Body of pancreas (tissue), 4 donors: ENCODE measurements around the gene PRRC2C. TPM values are rescaled to one million over a fixed set of nuclear protein-coding genes. Genes with fewer than 3 reads are reported as not detected.

Experiments
- ATAC-seq: fragments of 150-250 bp; one replicate; pipeline ENCODE4 v1.9.1; 2016
- DNase-seq, 4 donors: peaks; one replicate each; pipeline ENCODE4 v3.0.0-alpha.2; 2019
- H3K27ac ChIP-seq, 4 donors: fragments of 200-600 bp; sonication (generic); 1 replicate in 3 of 4; 2 replicates in 1 of 4; pipeline versions ENCODE4 v1.5.1 to v1.6.1; 2016 to 2019; ENCODE audit warnings: mild to moderate bottlenecking in 1 of 4, mixed read lengths in 1 of 4, moderate library complexity in 1 of 4
- H3K27me3 ChIP-seq, 2 donors: fragments of 200-600 bp; sonication (generic); one replicate each; pipeline ENCODE4 v1.6.0; 2016; ENCODE audit warnings: mild to moderate bottlenecking in 1 of 2
- H3K36me3 ChIP-seq, 2 donors: fragments of 200-600 bp; sonication (generic); replicated peaks in 1 of 2; 2 replicates each; pipeline ENCODE4 v1.5.1; 2016; ENCODE audit warnings: low read depth in 2 of 2; ENCODE audit not compliant: insufficient read depth in 1 of 2
- H3K4me1 ChIP-seq: fragments of 200-600 bp; sonication (generic); one replicate; pipeline ENCODE4 v1.6.0; 2016
- H3K4me3 ChIP-seq, 2 donors: fragments of 200-600 bp; sonication (generic); 1 replicate in 1 of 2; 2 replicates in 1 of 2; pipeline ENCODE4 v1.5.1; 2016 to 2019
- H3K9me3 ChIP-seq, 3 donors: fragments of 200-600 bp; sonication (generic); 1 replicate in 2 of 3; 2 replicates in 1 of 3; pipeline ENCODE4 v1.5.1; 2016
- POLR2A ChIP-seq, 3 donors: fragments of 450-650 bp; IDR thresholded peaks; one replicate each; pipeline ENCODE4 v1.6.1; 2016; ENCODE audit warnings: antibody characterized with exemption in 3 of 3, mild to moderate bottlenecking in 2 of 3
- WGBS, 2 donors: methylation state at CpG; one replicate each; pipeline ENCODE4 v1.1.5; 2017; 5-methylcytosine and 5-hydroxymethylcytosine counted together
- intact Hi-C: fragments of 100-400 bp; cut with DNase I; formaldehyde crosslinking; loops from one replicate; pipeline ENCODE4 v1.15.1; 2023
- total RNA-seq, 2 donors: library from RNA; depleted of rRNA; stranded (reverse); fragments of >200 nt; gene quantifications; one replicate each; pipeline ENCODE4 v1.1.0, GENCODE V29; 2016
- TF ChIP-seq, protein P1 (sequence below), 7 experiments: fragments of 450-650 bp in 4 of 7; fragments of 200-600 bp in 3 of 7; sonication (generic) in 3 of 7; IDR thresholded peaks; one replicate each; pipeline ENCODE4 v1.5.1; 2016 to 2019; ENCODE audit warnings: antibody characterized with exemption in 7 of 7

PRRC2C gene
- total RNA-seq, 2 donors from 2014 or later: 40.2 to 53.1 TPM

DNA sequence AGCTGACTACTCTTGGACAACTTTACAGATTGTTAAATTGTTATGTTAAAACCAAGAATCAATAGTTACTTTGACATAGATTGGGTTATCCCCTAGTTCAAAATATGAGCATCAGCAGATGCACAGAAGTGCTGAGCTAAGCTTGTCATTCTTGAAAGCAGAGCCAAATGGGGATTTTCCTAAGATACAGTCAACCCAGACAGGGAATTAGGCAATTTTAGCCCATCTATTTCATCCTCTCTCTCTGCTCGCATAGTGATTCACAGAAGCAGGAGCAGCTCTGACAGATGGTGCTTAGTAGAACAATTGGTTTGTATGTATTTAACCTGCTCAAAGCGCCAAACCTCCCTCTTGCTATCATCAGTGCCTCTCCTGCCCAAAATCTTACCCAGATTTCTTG lies 27.9 kb upstream of the PRRC2C start:
- H3K27ac ChIP-seq: no peak overlapping the region
- no peaks in the 10 kb centered on the region for H3K4me1 ChIP-seq
- intact Hi-C loops: no loop called here
- DNase-seq: no peak
- H3K27me3 ChIP-seq: no peaks in the 10 kb centered on the region
- no peaks in the 10 kb centered on the region for H3K36me3 ChIP-seq
- WGBS, 2 donors: 58 to 70% methylated on average over 2 of the region's 2 CpGs
- no peak for ATAC-seq
- TF ChIP-seq, protein P1, sequence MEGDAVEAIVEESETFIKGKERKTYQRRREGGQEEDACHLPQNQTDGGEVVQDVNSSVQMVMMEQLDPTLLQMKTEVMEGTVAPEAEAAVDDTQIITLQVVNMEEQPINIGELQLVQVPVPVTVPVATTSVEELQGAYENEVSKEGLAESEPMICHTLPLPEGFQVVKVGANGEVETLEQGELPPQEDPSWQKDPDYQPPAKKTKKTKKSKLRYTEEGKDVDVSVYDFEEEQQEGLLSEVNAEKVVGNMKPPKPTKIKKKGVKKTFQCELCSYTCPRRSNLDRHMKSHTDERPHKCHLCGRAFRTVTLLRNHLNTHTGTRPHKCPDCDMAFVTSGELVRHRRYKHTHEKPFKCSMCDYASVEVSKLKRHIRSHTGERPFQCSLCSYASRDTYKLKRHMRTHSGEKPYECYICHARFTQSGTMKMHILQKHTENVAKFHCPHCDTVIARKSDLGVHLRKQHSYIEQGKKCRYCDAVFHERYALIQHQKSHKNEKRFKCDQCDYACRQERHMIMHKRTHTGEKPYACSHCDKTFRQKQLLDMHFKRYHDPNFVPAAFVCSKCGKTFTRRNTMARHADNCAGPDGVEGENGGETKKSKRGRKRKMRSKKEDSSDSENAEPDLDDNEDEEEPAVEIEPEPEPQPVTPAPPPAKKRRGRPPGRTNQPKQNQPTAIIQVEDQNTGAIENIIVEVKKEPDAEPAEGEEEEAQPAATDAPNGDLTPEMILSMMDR (IDR thresholded peaks at IDR 0.05): no peak
- no peak for TF ChIP-seq POLR2A (IDR thresholded peaks at IDR 0.05)
- H3K4me3 ChIP-seq: no peak overlapping the region
- no peaks in the 10 kb centered on the region for H3K9me3 ChIP-seq

DNA sequence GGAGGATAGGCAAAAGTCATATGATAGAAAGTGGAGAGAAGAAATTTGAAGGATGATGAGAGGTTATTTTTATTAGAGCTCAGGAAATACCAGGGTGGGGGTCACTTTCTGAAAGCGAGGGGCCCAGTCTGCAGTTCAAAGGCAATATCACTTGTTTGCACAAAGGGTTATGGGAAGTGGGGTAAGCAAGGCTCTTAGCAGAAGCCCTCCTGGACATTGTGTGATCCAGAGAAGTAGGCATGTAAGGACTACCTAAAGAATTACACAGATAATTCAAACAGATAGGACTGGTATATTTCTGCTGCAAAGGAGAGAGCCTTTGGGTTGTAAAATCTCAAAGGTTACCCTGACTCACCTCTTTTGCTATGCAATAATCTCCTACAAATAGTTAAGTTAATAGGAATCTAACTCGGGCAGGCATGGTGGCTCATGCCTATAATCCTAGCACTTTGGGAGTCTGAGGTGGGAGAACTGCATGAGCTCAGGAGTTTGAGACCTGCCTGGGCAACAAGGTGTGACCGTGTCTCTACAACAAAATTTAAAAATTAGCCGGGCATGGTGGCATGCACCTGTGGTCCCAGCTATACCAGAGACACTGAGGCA lies 25.2 kb upstream of the PRRC2C start:
- ATAC-seq (no peak), DNase-seq (no peak)
- H3K36me3 ChIP-seq: no peaks in the 10 kb centered on the region
- H3K27ac ChIP-seq: no peak overlapping the region
- TF ChIP-seq, protein P1 (IDR thresholded peaks at IDR 0.05): no peak
- no peak for TF ChIP-seq POLR2A (IDR thresholded peaks at IDR 0.05)
- no peaks in the 10 kb centered on the region for H3K9me3 ChIP-seq
- no peaks in the 10 kb centered on the region for H3K4me1 ChIP-seq
- H3K27me3 ChIP-seq: no peaks in the 10 kb centered on the region
- H3K4me3 ChIP-seq: no peak overlapping the region
- WGBS, 2 donors: 54 to 61% methylated on average over 4 of the region's 4 CpGs
- intact Hi-C loops: no loop called here

DNA sequence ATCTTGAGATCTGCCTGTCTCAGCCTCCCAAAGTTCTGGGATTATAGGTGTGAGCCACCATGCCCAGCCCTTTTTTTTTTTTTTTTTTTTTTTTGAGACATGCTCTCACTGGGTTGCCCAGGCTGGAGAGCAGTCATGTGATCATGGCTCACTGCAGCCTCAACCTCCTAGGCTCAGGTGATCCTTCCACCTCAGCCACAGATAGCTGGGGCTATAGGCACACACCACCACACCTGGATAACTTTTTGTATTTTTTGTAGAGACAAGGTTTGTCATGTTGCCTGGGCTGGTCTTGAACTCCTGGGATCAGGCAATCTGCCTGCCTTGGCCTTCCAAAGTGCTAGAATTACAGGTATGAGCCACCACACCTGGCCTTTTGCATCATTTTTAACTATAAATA lies 17.7 kb upstream of the PRRC2C start:
- no peak for ATAC-seq
- intact Hi-C loops: no loop called here
- Histone ChIP-seq H3K27me3 (no peaks in the 10 kb centered on the region), H3K36me3 (no peaks in the 10 kb centered on the region), H3K27ac (no peak overlapping the region), H3K9me3 (no peaks in the 10 kb centered on the region), H3K4me3 (no peak overlapping the region), H3K4me1 (no peaks in the 10 kb centered on the region)
- DNase-seq: no peak
- TF ChIP-seq, protein P1 (IDR thresholded peaks at IDR 0.05): no peak
- no peak for TF ChIP-seq POLR2A (IDR thresholded peaks at IDR 0.05)

DNA sequence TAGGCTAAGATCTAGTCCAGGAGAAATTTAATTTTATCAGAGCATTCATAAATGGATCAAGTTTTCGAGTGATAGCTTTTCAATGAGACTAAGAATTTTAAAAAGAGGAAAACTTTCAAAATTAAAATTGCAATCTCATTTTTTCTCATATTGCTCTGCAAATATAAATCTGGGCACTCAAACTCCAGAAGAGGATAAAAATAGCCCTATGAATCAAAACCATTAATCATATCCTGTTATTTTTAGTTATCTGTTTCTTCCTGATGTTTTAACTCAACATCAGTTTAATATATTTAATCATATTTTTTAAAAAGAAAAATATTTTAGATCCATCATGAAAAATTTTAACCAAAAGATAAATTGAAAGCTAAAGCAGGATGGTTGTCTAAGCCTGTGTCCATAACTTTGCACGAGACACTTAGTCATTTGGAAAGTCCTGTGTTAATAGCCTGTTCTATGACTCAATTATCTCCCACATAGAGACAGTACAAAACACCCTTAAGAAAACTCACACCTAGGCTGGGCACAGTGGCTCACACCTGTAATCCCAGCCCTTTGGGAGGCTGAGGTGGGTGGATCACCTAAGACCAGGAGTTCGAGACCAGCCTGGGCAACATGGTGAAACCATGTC lies 17.1 kb upstream of the PRRC2C start:
- intact Hi-C loops: no loop called here
- H3K27ac ChIP-seq: no peak overlapping the region
- ATAC-seq: no peak
- H3K4me3 ChIP-seq: no peak overlapping the region
- H3K27me3 ChIP-seq: no peaks in the 10 kb centered on the region
- 56 to 88% methylated on average over 3 of the region's 3 CpGs for WGBS, 2 donors
- no peaks in the 10 kb centered on the region for H3K36me3 ChIP-seq
- TF ChIP-seq POLR2A (IDR thresholded peaks at IDR 0.05): no peak
- TF ChIP-seq, protein P1 (IDR thresholded peaks at IDR 0.05): no peak
- no peaks in the 10 kb centered on the region for H3K9me3 ChIP-seq
- no peak for DNase-seq
- H3K4me1 ChIP-seq: no peaks in the 10 kb centered on the region

DNA sequence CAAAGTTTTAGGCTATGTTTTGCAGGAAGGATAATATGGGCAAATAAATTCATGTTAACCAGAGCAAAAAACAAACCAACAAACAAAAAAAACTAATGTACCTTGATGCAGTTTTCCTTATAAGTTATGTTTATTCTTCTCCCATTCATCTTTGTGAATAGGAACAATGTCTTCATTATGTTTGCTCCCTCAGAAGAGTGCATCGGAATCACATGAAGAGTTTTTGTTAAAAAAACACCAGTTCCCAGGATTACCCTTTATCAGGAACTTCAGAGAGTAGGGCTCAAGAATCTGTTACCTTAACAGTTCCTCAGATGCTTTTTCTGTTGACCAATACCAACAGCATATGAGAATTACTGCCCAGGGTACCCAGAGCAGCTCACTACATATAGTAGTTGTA lies 14.6 kb upstream of the PRRC2C start:
- intact Hi-C loops: no loop called here
- Histone ChIP-seq H3K4me3 (no peak overlapping the region), H3K36me3 (no peaks in the 10 kb centered on the region), H3K27ac (no peak overlapping the region), H3K27me3 (no peaks in the 10 kb centered on the region), H3K9me3 (no peaks in the 10 kb centered on the region), H3K4me1 (no peaks in the 10 kb centered on the region)
- ATAC-seq (no peak), DNase-seq (no peak)
- WGBS, 2 donors: 50 to 63% methylated on average over 1 of the region's 1 CpG
- no peak for TF ChIP-seq POLR2A (IDR thresholded peaks at IDR 0.05)
- TF ChIP-seq, protein P1 (IDR thresholded peaks at IDR 0.05): no peak
